PC-3 (cell line): ENCODE measurements around the gene GALNT18. TPM values are rescaled to one million over a fixed set of nuclear protein-coding genes. Genes with fewer than 3 reads are reported as not detected.

Experiments used
- ATAC-seq: fragments of 200-7000 bp; cut with Tn5 transposase; 2 replicates; pipeline ENCODE4 v1.9.1; 2020; ENCODE audit warnings: mild to moderate bottlenecking, moderate library complexity
- BruUV-seq: library from RNA; stranded (reverse); fragments of 400-500 nt; replicated peaks from 2 replicates; lab custom pipeline; 2021; lab: Mats Ljungman, UMichigan
- CTCF ChIA-PET: fragments of 300-600 bp; sonication (Branson Sonifier 250); formaldehyde crosslinking; loops from one replicate; lab custom pipeline; 2022; ENCODE audit warnings: antibody characterized with exemption; lab: Charles Lee
- POLR2A ChIA-PET: fragments of 300-600 bp; sonication (Branson Sonifier 250); formaldehyde crosslinking; loops from one replicate; lab custom pipeline; 2022; ENCODE audit warnings: antibody characterized with exemption; ENCODE audit not compliant: unreplicated experiment; lab: Charles Lee
- DNase-seq: peaks from one replicate; pipeline ENCODE4 v3.0.0-alpha.2; 2015
- H2AFZ ChIP-seq: fragments of 300-600 bp; sonication (generic); 2 replicates; pipeline ENCODE4 v1.6.0; 2016; ENCODE audit warnings: antibody characterized with exemption, low read length
- H3F3A ChIP-seq: fragments of 300-600 bp; sonication (generic); one replicate; pipeline ENCODE4 v1.6.0; 2017; ENCODE audit warnings: antibody characterized with exemption, low read length, control low read depth, mild to moderate bottlenecking; ENCODE audit not compliant: unreplicated experiment
- H3K27ac ChIP-seq: fragments of 300-600 bp; sonication (generic); 2 replicates; pipeline ENCODE4 v1.5.1; 2016; ENCODE audit warnings: mild to moderate bottlenecking, low read length
- H3K27me3 ChIP-seq: fragments of 300-600 bp; sonication (generic); 2 replicates; pipeline ENCODE4 v1.6.1; 2016; ENCODE audit warnings: low read length, mixed read lengths
- H3K36me3 ChIP-seq: fragments of 300-600 bp; sonication (generic); 2 replicates; pipeline ENCODE4 v1.6.1; 2016; ENCODE audit warnings: low read depth, mixed run types, low read length, mixed read lengths
- H3K4me1 ChIP-seq: fragments of 300-600 bp; sonication (generic); 2 replicates; pipeline ENCODE4 v1.5.1; 2016; ENCODE audit warnings: low read length; ENCODE audit not compliant: insufficient read depth
- H3K4me2 ChIP-seq: fragments of 300-600 bp; sonication (generic); 2 replicates; pipeline ENCODE4 v1.6.0; 2016; ENCODE audit warnings: low read length
- H3K4me3 ChIP-seq: fragments of 300-600 bp; sonication (generic); 2 replicates; pipeline ENCODE4 v1.5.1; 2016; ENCODE audit warnings: mild to moderate bottlenecking, low read length, mixed read lengths
- H3K79me2 ChIP-seq: fragments of 300-600 bp; sonication (generic); 2 replicates; pipeline ENCODE4 v1.6.1; 2017; ENCODE audit warnings: low read length, mixed read lengths
- H3K9ac ChIP-seq: fragments of 300-600 bp; sonication (generic); 2 replicates; pipeline ENCODE4 v1.6.0; 2016; ENCODE audit warnings: mild to moderate bottlenecking, low read length
- H3K9me2 ChIP-seq: fragments of 300-600 bp; sonication (generic); replicated peaks from 2 replicates; pipeline ENCODE4 v1.6.1; 2016; ENCODE audit warnings: mixed run types, low read length, mixed read lengths
- H3K9me3 ChIP-seq: fragments of 300-600 bp; sonication (generic); 2 replicates; pipeline ENCODE4 v1.6.1; 2016; ENCODE audit warnings: low read length, mixed read lengths
- H4K20me1 ChIP-seq: fragments of 300-600 bp; sonication (generic); 2 replicates; pipeline ENCODE4 v1.6.1; 2016; ENCODE audit warnings: low read length, mixed read lengths
- EZH2 ChIP-seq: fragments of 300-600 bp; sonication (generic); IDR thresholded peaks from one replicate; pipeline ENCODE4 v1.6.1; 2017; ENCODE audit warnings: antibody characterized with exemption, mild to moderate bottlenecking, low read length; ENCODE audit not compliant: unreplicated experiment
- EZH2phosphoT487 ChIP-seq: fragments of 300-600 bp; sonication (generic); IDR thresholded peaks from 2 replicates; pipeline ENCODE4 v1.6.1; 2018; ENCODE audit warnings: mild to moderate bottlenecking, antibody characterized with exemption, low read length, borderline replicate concordance
- intact Hi-C: fragments of 100-400 bp; cut with micrococcal nuclease; formaldehyde crosslinking; loops from 2 replicates; pipeline ENCODE4 v1.9.0; 2023
- total RNA-seq: library from RNA; depleted of rRNA; stranded (reverse); fragments of >200 nt; gene quantifications from 2 replicates; pipeline ENCODE4 v1.2.3, GENCODE V29; 2014
- TF ChIP-seq, protein P1 (sequence below): fragments of 300-600 bp; sonication (generic); conservative IDR thresholded peaks from 2 replicates; pipeline ENCODE4 v1.5.1; 2017; ENCODE audit warnings: antibody characterized with exemption, low read depth, mild to moderate bottlenecking, low read length

The GALNT18 gene
- total RNA-seq, 1 experiment from 2014 or later = 34.5 TPM

DNA sequence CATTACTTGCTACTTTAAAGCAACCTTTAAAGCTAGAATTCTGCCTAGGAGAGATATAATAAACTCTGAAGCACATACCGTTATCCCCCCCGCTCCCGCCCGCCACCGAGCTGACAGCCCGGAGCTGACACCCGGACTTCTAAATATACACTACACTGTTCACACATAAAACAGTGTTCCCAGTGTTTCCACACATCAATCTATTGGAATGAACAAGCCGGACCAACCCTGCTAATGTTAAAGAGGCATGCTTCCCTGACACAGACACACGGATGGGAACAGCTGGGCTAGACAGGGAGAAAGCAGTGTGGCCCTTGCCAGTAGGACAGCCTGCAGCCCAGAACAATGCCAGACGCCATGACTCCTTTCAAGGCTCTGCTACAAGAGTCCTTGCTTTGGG is 160.3 kb downstream of the GALNT18 start:
- ChIA-PET POLR2A (no interaction called here), CTCF (no interaction called here)
- Histone ChIP-seq H3K9ac (no peak overlapping the region), H3K4me1 (no peaks in the 10 kb centered on the region), H3K4me3 (no peak overlapping the region), H2AFZ (no peak overlapping the region), H3K27me3 (no peaks in the 10 kb centered on the region), H3K9me3 (no peaks in the 10 kb centered on the region), H3F3A (no peaks in the 10 kb centered on the region), H3K27ac (no peak overlapping the region), H3K36me3 (no peaks in the 10 kb centered on the region), H3K4me2 (no peak overlapping the region), H4K20me1 (no peaks in the 10 kb centered on the region), H3K9me2 (no peaks in the 10 kb centered on the region), H3K79me2 (no peaks in the 10 kb centered on the region)
- ATAC-seq (no peak), DNase-seq (no peak)
- intact Hi-C loops = no loop called here
- TF ChIP-seq EZH2phosphoT487 = no peak
- TF ChIP-seq EZH2 = no peak
- TF ChIP-seq, protein P1, sequence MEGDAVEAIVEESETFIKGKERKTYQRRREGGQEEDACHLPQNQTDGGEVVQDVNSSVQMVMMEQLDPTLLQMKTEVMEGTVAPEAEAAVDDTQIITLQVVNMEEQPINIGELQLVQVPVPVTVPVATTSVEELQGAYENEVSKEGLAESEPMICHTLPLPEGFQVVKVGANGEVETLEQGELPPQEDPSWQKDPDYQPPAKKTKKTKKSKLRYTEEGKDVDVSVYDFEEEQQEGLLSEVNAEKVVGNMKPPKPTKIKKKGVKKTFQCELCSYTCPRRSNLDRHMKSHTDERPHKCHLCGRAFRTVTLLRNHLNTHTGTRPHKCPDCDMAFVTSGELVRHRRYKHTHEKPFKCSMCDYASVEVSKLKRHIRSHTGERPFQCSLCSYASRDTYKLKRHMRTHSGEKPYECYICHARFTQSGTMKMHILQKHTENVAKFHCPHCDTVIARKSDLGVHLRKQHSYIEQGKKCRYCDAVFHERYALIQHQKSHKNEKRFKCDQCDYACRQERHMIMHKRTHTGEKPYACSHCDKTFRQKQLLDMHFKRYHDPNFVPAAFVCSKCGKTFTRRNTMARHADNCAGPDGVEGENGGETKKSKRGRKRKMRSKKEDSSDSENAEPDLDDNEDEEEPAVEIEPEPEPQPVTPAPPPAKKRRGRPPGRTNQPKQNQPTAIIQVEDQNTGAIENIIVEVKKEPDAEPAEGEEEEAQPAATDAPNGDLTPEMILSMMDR = no peak
- BruUV-seq = no TSS peak

DNA sequence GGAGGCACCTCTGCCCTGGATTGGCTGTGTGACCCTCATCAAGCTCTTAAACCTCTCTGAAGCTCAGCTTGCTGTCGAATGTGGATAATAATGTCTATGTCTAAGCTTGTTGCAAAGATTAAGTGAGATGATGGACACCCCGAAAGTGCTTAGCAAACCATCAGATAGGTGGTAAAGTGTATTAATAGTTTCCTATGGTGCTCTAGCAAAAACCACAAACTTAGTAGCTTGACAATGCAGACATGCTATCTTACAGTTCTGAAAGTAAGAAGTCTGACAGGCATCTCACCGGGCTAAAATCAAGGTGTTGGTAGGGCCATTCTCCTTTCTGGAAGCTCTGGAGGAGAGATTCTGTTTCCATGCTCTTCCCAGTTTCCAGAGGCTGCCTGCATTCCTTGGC is 162.2 kb downstream of the GALNT18 start:
- CTCF ChIA-PET = no interaction called here
- no peak overlapping the region for H3K4me2 ChIP-seq
- no peak overlapping the region for H3K27ac ChIP-seq
- no peak for TF ChIP-seq EZH2phosphoT487
- TF ChIP-seq EZH2 = no peak
- TF ChIP-seq, protein P1 = no peak
- H3K36me3 ChIP-seq = no peaks in the 10 kb centered on the region
- no peaks in the 10 kb centered on the region for H3K79me2 ChIP-seq
- ATAC-seq (no peak), DNase-seq (no peak)
- no peaks in the 10 kb centered on the region for H3K4me1 ChIP-seq
- no peaks in the 10 kb centered on the region for H3K9me2 ChIP-seq
- H3K27me3 ChIP-seq = no peaks in the 10 kb centered on the region
- no peak overlapping the region for H2AFZ ChIP-seq
- no peaks in the 10 kb centered on the region for H3K9me3 ChIP-seq
- intact Hi-C loops = no loop called here
- H3K4me3 ChIP-seq = no peak overlapping the region
- H3K9ac ChIP-seq = no peak overlapping the region
- POLR2A ChIA-PET = no interaction called here
- no TSS peak for BruUV-seq
- no peaks in the 10 kb centered on the region for H3F3A ChIP-seq
- no peaks in the 10 kb centered on the region for H4K20me1 ChIP-seq

DNA sequence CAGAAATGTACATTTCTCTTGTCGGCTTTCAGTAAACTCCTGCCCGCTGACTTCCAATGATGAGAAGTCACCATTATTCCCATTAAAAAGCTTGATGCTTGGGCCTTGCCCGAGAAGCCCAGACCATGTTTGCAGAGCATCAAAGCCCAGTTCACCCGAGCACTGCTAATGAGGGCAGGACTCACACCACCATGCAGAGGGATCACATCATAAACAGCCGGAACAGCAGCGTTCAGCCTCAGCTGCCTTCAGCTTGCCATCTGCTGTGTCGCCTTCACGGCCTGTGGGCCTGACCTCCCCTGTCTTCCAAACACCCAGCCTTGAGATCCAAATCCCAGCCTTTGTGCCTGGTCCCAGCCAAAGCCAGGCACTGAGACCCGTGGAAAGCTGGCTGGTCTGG is 163.3 kb downstream of the GALNT18 start:
- Histone ChIP-seq H3K27me3 (no peaks in the 10 kb centered on the region), H3K4me1 (no peaks in the 10 kb centered on the region), H3K9me2 (no peaks in the 10 kb centered on the region), H3K9ac (no peak overlapping the region), H3K27ac (no peak overlapping the region), H3K4me3 (no peak overlapping the region), H3K36me3 (no peaks in the 10 kb centered on the region), H2AFZ (no peak overlapping the region), H3K9me3 (no peaks in the 10 kb centered on the region), H3K79me2 (no peaks in the 10 kb centered on the region), H3F3A (no peaks in the 10 kb centered on the region), H3K4me2 (no peak overlapping the region), H4K20me1 (no peaks in the 10 kb centered on the region)
- TF ChIP-seq EZH2 (no peak), EZH2phosphoT487 (no peak)
- TF ChIP-seq, protein P1 = no peak
- intact Hi-C loops = no loop called here
- CTCF ChIA-PET = no interaction called here
- BruUV-seq = no TSS peak
- DNase-seq = no peak
- POLR2A ChIA-PET = no interaction called here
- no peak for ATAC-seq
